Omental fat pad (tissue), 4 donors: ENCODE data around the gene SAG. TPM values are rescaled to one million over a fixed set of nuclear protein-coding genes. Genes with fewer than 3 reads are reported as not detected.

Source experiments
- ATAC-seq: fragments of 150-250 bp; one replicate; pipeline ENCODE4 v1.9.1; 2016; ENCODE audit warnings: mild to moderate bottlenecking, moderate library complexity; ENCODE audit not compliant: low FRiP score
- DNase-seq: peaks from one replicate; pipeline ENCODE4 v3.0.0-alpha.2; 2019; ENCODE audit warnings: low spot score
- total RNA-seq, 4 donors: library from RNA; depleted of rRNA; stranded (reverse); fragments of >200 nt; gene quantifications; one replicate each; pipeline ENCODE4 v1.1.0, GENCODE V29; 2016
- TF ChIP-seq, protein P1 (sequence below), 3 donors: fragments of 450-650 bp; IDR thresholded peaks; one replicate each; pipeline ENCODE4 v1.5.1; 2016 to 2017; ENCODE audit warnings: antibody characterized with exemption in 3 of 3, mild to moderate bottlenecking in 3 of 3, moderate library complexity in 2 of 3

The SAG gene
- total RNA-seq, 4 donors from 2014 or later: 0.09 TPM; not detected in 3

DNA sequence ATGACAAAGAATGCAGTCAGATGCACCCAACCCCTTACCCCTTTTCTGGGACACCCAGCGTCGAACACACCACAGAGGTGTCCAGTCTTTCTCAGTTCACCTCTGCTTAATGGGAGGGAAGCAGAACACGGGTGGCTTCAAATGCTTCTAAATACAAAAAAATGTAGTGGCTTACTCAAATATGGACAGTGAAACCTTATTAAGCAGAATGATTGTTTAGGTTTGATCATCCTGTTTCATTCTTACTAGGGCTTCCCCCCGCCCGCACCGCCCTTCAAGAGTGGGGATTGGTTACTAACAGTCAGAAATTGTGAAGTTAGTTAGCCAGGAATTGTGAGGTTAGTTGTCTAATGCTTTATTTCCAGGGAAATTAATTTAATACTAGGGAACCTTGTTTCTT, 34.5 kb upstream of the SAG start:
- ATAC-seq (no peak), DNase-seq (no peak)
- TF ChIP-seq, protein P1, sequence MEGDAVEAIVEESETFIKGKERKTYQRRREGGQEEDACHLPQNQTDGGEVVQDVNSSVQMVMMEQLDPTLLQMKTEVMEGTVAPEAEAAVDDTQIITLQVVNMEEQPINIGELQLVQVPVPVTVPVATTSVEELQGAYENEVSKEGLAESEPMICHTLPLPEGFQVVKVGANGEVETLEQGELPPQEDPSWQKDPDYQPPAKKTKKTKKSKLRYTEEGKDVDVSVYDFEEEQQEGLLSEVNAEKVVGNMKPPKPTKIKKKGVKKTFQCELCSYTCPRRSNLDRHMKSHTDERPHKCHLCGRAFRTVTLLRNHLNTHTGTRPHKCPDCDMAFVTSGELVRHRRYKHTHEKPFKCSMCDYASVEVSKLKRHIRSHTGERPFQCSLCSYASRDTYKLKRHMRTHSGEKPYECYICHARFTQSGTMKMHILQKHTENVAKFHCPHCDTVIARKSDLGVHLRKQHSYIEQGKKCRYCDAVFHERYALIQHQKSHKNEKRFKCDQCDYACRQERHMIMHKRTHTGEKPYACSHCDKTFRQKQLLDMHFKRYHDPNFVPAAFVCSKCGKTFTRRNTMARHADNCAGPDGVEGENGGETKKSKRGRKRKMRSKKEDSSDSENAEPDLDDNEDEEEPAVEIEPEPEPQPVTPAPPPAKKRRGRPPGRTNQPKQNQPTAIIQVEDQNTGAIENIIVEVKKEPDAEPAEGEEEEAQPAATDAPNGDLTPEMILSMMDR (IDR thresholded peaks at IDR 0.05): no peak

- ATAC-seq: no peak
- TF ChIP-seq, protein P1 (IDR thresholded peaks at IDR 0.05): no peak
- no peak for DNase-seq
These were observed 32.4 kb upstream of the SAG start for GRCh38 chr2:233275223-233275622.

GRCh38 chr2:233278921-233279320, 28.7 kb upstream of the SAG start:
- DNase-seq (no peak), ATAC-seq (no peak)
- TF ChIP-seq, protein P1 (IDR thresholded peaks at IDR 0.05): no peak

DNA sequence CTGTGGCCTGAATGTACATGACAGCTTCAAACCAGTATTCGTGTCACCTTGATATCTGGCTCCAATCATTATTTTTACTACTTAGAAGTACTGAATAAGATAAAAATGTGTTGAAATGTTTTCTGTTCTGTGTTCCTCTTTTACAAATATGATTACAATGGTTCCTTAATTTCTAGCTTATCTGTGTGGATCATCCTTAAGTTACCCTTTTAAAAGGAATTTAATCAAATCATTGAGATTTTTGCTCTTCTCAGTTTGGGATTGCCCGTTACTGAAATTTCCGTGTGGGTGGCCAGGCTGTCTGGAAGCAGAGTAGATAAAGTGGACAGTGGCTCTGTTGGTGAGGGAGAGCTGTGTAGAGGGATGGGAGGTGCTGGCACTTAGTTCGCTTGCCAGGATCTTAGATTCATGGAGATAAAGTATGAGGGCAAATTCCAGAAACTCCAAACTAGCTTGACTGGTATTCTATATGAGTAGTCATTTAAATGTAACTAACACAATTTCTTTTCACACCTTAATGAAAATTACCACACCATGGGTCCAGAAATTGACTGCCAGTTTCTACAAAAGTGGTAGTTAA, 27.4 kb upstream of the SAG start:
- ATAC-seq: no peak
- TF ChIP-seq, protein P1 (IDR thresholded peaks at IDR 0.05): no peak
- no peak for DNase-seq

DNA sequence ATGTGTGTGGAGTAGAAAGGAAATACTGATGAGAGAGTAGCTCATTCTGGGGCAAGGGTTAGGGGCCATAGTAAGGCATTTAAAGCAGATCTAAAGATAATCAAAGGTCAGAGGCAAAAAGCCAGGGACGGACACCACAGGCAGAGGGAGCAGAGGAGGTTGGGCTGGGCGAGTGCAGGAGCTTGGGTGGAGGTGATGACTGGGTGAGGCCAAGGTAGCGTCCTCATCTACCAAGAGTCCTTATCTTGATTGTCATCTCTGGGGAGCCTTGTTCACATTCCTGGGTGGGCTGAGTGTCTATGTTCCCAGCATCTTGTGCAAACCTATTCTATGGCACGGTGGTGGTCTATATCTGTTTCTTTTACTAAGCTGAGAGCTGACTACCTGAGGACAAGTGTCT, 26.1 kb upstream of the SAG start:
- DNase-seq (no peak), ATAC-seq (no peak)
- TF ChIP-seq, protein P1 (IDR thresholded peaks at IDR 0.05): no peak

GRCh38 chr2:233281992-233282603, 25.5 kb upstream of the SAG start:
- ATAC-seq: no peak

More at GRCh38 chr2:233281992-233282603, 25.5 kb upstream of the SAG start:
- TF ChIP-seq, protein P1 (IDR thresholded peaks at IDR 0.05): no peak
- no peak for DNase-seq
